ENCODE measurements around the gene HLCS.

HLCS gene

DNA sequence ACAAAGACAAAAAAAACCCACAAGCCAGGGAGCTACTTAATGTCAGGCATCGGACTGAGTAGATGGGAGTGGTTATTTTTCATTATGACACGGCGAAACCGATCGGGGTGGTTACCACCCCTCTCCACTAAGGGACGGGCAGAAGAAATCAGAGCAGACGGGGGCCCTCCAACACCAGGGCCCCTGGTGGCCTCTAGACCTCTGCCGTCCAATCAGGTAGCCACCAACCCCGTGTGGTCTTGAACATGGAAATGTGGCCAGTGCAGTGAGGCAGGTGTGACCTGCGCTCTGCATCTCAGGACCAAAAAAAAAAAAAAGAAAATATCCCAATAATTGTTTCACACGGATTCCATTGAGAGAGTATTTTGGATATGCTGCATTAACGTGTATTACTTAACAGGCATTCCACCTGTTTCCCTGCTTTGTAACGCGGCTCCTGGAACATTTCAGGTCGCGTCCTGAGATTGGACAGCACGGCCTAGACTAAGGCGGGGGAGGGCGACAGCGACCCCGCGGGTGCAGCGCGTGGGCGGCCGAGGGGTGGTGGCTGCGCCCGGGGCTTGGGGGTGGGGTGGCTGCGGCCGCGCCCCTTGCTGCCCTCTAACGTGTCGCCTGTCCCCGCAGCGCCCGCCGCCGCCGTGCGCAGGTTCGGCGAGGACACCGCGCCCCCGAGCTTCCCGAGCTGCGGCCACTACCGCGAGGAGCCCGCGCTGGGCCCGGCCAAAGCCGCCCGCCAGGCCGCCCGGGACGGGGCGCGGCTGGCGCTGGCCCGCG is 219.2 kb downstream of the HLCS start:
- Histone ChIP-seq H3K9me3 (ENCODE audit: severe bottlenecking) (no peaks in the 10 kb centered on the region), H3K27me3 (ENCODE audit: insufficient read depth, low read depth, severe bottlenecking) (no peaks in the 10 kb centered on the region), H3K27ac (no peak overlapping the region), H3K4me3 (ENCODE audit: low read depth, low read length) (peak overlapping the region; percentile 54), H3K36me3 (no peaks in the 10 kb centered on the region)
- TF ChIP-seq CTCF (IDR thresholded peaks at IDR 0.05; ENCODE audit: low read depth, low read length), result no peak
- DNase-seq, result peak; percentile 65

- Histone ChIP-seq H3K27me3 (ENCODE audit: insufficient read depth, low read depth, severe bottlenecking) (no peaks in the 10 kb centered on the region), H3K36me3 (no peaks in the 10 kb centered on the region), H3K4me3 (ENCODE audit: low read depth, low read length) (no peak overlapping the region), H3K9me3 (ENCODE audit: severe bottlenecking) (no peaks in the 10 kb centered on the region), H3K27ac (no peak overlapping the region)
- TF ChIP-seq CTCF (IDR thresholded peaks at IDR 0.05; ENCODE audit: low read depth, low read length), result no peak
- DNase-seq, result no peak
Observed at GRCh38 chr21:36745459-36745858, 221.0 kb downstream of the HLCS start.

DNA sequence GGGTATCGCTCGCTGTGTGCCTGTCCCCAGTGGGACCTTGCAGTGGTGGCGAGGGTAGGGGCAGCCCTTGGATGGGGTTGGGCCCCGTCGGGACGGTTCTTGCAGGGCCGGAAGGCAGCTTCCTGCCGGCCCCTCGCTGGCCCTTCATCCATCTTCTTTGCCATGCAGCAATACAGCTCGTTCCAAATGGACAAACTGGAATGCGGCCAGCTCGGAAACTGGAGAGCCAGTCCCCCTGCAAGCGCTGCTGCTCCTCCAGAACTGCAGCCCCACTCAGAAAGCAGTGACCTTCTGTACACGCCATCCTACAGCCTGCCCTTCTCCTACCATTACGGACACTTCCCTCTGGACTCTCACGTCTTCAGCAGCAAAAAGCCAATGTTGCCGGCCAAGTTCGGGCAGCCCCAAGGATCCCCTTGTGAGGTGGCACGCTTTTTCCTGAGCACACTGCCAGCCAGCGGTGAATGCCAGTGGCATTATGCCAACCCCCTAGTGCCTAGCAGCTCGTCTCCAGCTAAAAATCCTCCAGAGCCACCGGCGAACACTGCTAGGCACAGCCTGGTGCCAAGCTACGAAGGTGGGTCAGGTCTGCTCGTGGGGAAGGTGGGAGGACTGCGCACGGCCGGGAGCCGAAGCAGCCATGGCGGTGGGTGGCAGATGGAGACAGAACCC is 221.8 kb downstream of the HLCS start:
- Histone ChIP-seq H3K9me3 (ENCODE audit: severe bottlenecking) (no peaks in the 10 kb centered on the region), H3K36me3 (no peaks in the 10 kb centered on the region), H3K27ac (no peak overlapping the region), H3K27me3 (ENCODE audit: insufficient read depth, low read depth, severe bottlenecking) (no peaks in the 10 kb centered on the region), H3K4me3 (ENCODE audit: low read depth, low read length) (no peak overlapping the region)
- DNase-seq, result no peak
- no peak for TF ChIP-seq CTCF (IDR thresholded peaks at IDR 0.05; ENCODE audit: low read depth, low read length)

- DNase-seq, result no peak
Observed at GRCh38 chr21:36744190-36744559, 222.3 kb downstream of the HLCS start.

GRCh38 chr21:36743446-36743845 is 223.0 kb downstream of the HLCS start:
- no peaks in the 10 kb centered on the region for H3K27me3 ChIP-seq (ENCODE audit: insufficient read depth, low read depth, severe bottlenecking)
- H3K9me3 ChIP-seq (ENCODE audit: severe bottlenecking), result no peaks in the 10 kb centered on the region
- TF ChIP-seq CTCF (IDR thresholded peaks at IDR 0.05; ENCODE audit: low read depth, low read length), result no peak
- no peaks in the 10 kb centered on the region for H3K36me3 ChIP-seq
- H3K27ac ChIP-seq, result no peak overlapping the region
- no peak overlapping the region for H3K4me3 ChIP-seq (ENCODE audit: low read depth, low read length)
- no peak for DNase-seq

More at GRCh38 chr21:36744190-36744559, 222.3 kb downstream of the HLCS start:
- no peak overlapping the region for H3K4me3 ChIP-seq (ENCODE audit: low read depth, low read length)
- no peak for TF ChIP-seq CTCF (IDR thresholded peaks at IDR 0.05; ENCODE audit: low read depth, low read length)
- H3K27me3 ChIP-seq (ENCODE audit: insufficient read depth, low read depth, severe bottlenecking), result no peaks in the 10 kb centered on the region
- H3K36me3 ChIP-seq, result no peaks in the 10 kb centered on the region
- no peaks in the 10 kb centered on the region for H3K9me3 ChIP-seq (ENCODE audit: severe bottlenecking)
- no peak overlapping the region for H3K27ac ChIP-seq

All from WERI-Rb-1 (cell line).